Measurements from ENCODE around the gene PTCD3. TPM values are rescaled to one million over a fixed set of nuclear protein-coding genes. Genes with fewer than 3 reads are reported as not detected.

Gene PTCD3
- polyA plus RNA-seq, 1 experiment: 31.6 TPM

GRCh38 chr2:86185517-86186212, 79.6 kb downstream of the PTCD3 start:
- POLR2A ChIA-PET: interaction anchor here (0.6 kb wide), 1 partner anchor 12 kb away, joined by 3 read pairs; no protein-coding TSS in a partner anchor
- no peak for DNase-seq (ENCODE audit: low read depth)
- Histone ChIP-seq H3K27me3 (ENCODE audit: control insufficient read depth, insufficient read depth, low read length) (no peaks in the 10 kb centered on the region), H3K36me3 (ENCODE audit: control insufficient read depth, insufficient read depth, low read length) (no peaks in the 10 kb centered on the region), H3K4me3 (ENCODE audit: low read depth, low read length) (no peak overlapping the region)
- CTCF ChIA-PET: interaction anchor here (0.6 to 1.1 kb wide), 2 partner anchors 10 to 19 kb away, joined by 3 to 4 read pairs; no protein-coding TSS in a partner anchor
- TF ChIP-seq, protein P1, sequence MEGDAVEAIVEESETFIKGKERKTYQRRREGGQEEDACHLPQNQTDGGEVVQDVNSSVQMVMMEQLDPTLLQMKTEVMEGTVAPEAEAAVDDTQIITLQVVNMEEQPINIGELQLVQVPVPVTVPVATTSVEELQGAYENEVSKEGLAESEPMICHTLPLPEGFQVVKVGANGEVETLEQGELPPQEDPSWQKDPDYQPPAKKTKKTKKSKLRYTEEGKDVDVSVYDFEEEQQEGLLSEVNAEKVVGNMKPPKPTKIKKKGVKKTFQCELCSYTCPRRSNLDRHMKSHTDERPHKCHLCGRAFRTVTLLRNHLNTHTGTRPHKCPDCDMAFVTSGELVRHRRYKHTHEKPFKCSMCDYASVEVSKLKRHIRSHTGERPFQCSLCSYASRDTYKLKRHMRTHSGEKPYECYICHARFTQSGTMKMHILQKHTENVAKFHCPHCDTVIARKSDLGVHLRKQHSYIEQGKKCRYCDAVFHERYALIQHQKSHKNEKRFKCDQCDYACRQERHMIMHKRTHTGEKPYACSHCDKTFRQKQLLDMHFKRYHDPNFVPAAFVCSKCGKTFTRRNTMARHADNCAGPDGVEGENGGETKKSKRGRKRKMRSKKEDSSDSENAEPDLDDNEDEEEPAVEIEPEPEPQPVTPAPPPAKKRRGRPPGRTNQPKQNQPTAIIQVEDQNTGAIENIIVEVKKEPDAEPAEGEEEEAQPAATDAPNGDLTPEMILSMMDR (IDR thresholded peaks at IDR 0.05; ENCODE audit: insufficient read depth, low read depth, low read length): no peak

GRCh38 chr2:86186431-86186830, 80.4 kb downstream of the PTCD3 start:
- Histone ChIP-seq H3K27me3 (ENCODE audit: control insufficient read depth, insufficient read depth, low read length) (no peaks in the 10 kb centered on the region), H3K4me3 (ENCODE audit: low read depth, low read length) (no peak overlapping the region), H3K36me3 (ENCODE audit: control insufficient read depth, insufficient read depth, low read length) (no peaks in the 10 kb centered on the region)
- ChIA-PET CTCF (interaction anchor here (0.6 to 1.1 kb wide), 2 partner anchors 9 to 10 kb away, joined by 3 to 4 read pairs; no protein-coding TSS in a partner anchor), POLR2A (no interaction called here)
- DNase-seq (ENCODE audit: low read depth): no peak
- TF ChIP-seq, protein P1 (IDR thresholded peaks at IDR 0.05; ENCODE audit: insufficient read depth, low read depth, low read length): no peak

GRCh38 chr2:86189782-86190416, 83.9 kb downstream of the PTCD3 start:
- Histone ChIP-seq H3K36me3 (ENCODE audit: control insufficient read depth, insufficient read depth, low read length) (no peaks in the 10 kb centered on the region), H3K27me3 (ENCODE audit: control insufficient read depth, insufficient read depth, low read length) (no peaks in the 10 kb centered on the region), H3K4me3 (ENCODE audit: low read depth, low read length) (no peak overlapping the region)
- TF ChIP-seq, protein P1 (IDR thresholded peaks at IDR 0.05; ENCODE audit: insufficient read depth, low read depth, low read length): no peak
- POLR2A ChIA-PET: no interaction called here
- CTCF ChIA-PET: interaction anchor here (1.1 kb wide), 1 partner anchor 387 kb away, joined by 3 read pairs; no protein-coding TSS in a partner anchor
- no peak for DNase-seq (ENCODE audit: low read depth)

Small RNA genes lying within 50 kb of the gene (small RNA-seq; reads per million reads assigned to genes)
- not detected for gene RF00019 (ENCODE audit: insufficient read length, low read depth, low replicate concordance)
- 4.0 reads per million, percentile 53 among the genes with 10 or more reads in this experiment for gene SNORD94 (ENCODE audit: insufficient read length, low read depth, low replicate concordance)

Other genes with a start within 250 kb of the PTCD3 start
- 16.0 and 19.7 TPM in 2 replicates for gene ST3GAL5, start 217.2 kb upstream of the PTCD3 start, polyA plus RNA-seq (2011; rRNA removed)
- gene POLR1A, start 349 bp upstream of the PTCD3 start, polyA plus RNA-seq (2011; rRNA removed): 8.0 and 9.0 TPM in 2 replicates
- gene IMMT, start 89.2 kb downstream of the PTCD3 start, polyA plus RNA-seq (2011; rRNA removed): 33.7 and 51.3 TPM in 2 replicates
- 30.3 and 49.2 TPM in 2 replicates for gene MRPL35, start 93.2 kb downstream of the PTCD3 start, polyA plus RNA-seq (2011; rRNA removed)
- 0.13 and 0.28 TPM in 2 replicates for gene REEP1, start 231.4 kb downstream of the PTCD3 start, polyA plus RNA-seq (2011; rRNA removed)

Measured in BJ (cell line).